ENCODE measurements around the gene JMY.

JMY gene

DNA sequence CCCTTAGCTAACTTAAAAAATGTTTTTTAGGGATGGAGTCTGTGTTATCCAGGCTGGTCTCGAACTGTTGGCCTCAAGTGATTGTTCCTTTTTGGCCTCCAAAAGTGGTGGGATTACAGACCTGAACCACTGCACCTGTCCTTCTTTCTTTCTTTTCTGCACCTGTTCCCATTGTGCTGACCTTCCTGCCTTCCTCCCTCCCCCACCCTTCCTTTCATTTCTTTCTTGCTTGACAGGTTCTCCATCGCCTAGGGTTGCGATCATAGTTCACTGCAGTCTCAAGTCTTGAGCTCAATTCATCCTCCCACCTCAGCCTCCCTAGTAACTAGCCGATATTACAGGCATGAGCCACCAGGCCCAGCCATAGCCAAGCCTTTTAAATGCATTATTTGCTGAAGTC, 20.6 kb downstream of the JMY start:
- H2BK12ac ChIP-seq (ENCODE audit: low read length): no peak overlapping the region
- H3K4ac ChIP-seq (ENCODE audit: low read length): no peak overlapping the region
- H3K4me1 ChIP-seq (ENCODE audit: control insufficient read depth in 2 of 2, insufficient read depth in 1 of 2, low read depth in 1 of 2, low read length in 2 of 2): peaks cover 0 to 2% of the 10 kb centered on the region in 2 donors
- no peak overlapping the region for H2AFZ ChIP-seq (ENCODE audit: low read length)
- no peak overlapping the region for H2BK15ac ChIP-seq (ENCODE audit: low read length)
- peaks cover 11% of the 10 kb centered on the region for H3K79me1 ChIP-seq (ENCODE audit: low read depth, low read length)
- no peak overlapping the region for H2BK5ac ChIP-seq (ENCODE audit: low read length)
- no peak overlapping the region for H3K4me2 ChIP-seq (ENCODE audit: insufficient read depth, low read length, poor library complexity, severe bottlenecking)
- H4K8ac ChIP-seq (ENCODE audit: low read depth, low read length): no peak overlapping the region
- H3K18ac ChIP-seq (ENCODE audit: low read length): no peak overlapping the region
- no peak overlapping the region for H3K14ac ChIP-seq (ENCODE audit: low read length)
- H3K36me3 ChIP-seq (replicated peaks in 1 of 2; ENCODE audit: control insufficient read depth in 2 of 2, insufficient read depth in 2 of 2, low read length in 2 of 2): no peaks in the 10 kb centered on the region
- no peaks in the 10 kb centered on the region for H3K9me3 ChIP-seq (replicated peaks in 1 of 2; ENCODE audit: control insufficient read depth in 2 of 2, insufficient read depth in 1 of 2, low read depth in 1 of 2, low read length in 2 of 2)
- no peak overlapping the region for H3K9ac ChIP-seq (ENCODE audit: low read depth, low read length, poor library complexity)
- no peak overlapping the region for H4K91ac ChIP-seq (ENCODE audit: low read depth, low read length, poor library complexity)
- H3K27me3 ChIP-seq (ENCODE audit: control insufficient read depth in 3 of 3, insufficient read depth in 3 of 3, low read depth in 1 of 3, low read length in 3 of 3): no peaks in the 10 kb centered on the region
- WGBS, 2 donors (ENCODE audit: extremely low coverage in 2 of 2, insufficient read length in 2 of 2, insufficient replicate concordance in 1 of 2): no CpG with 5 or more reads among the region's 4 CpGs
- no peak overlapping the region for H2BK120ac ChIP-seq (ENCODE audit: low read depth, low read length)
- H3K27ac ChIP-seq (replicated peaks; ENCODE audit: low read length): no peak overlapping the region
- H3K23ac ChIP-seq (ENCODE audit: low read depth, low read length, poor library complexity): peak overlapping the region; percentile 13
- H2AK5ac ChIP-seq (ENCODE audit: low read depth, low read length): no peak overlapping the region
- DNase-seq (ENCODE audit: low spot score): no peak
- H3K4me3 ChIP-seq (ENCODE audit: low read length in 2 of 2): no peak overlapping the region

GRCh38 chr5:79257314-79257713, 21.4 kb downstream of the JMY start:
- Histone ChIP-seq H2BK12ac (ENCODE audit: low read length) (no peak overlapping the region), H3K4me1 (ENCODE audit: control insufficient read depth in 2 of 2, insufficient read depth in 1 of 2, low read depth in 1 of 2, low read length in 2 of 2) (peaks cover 2 to 4% of the 10 kb centered on the region in 2 donors), H3K18ac (ENCODE audit: low read length) (peak overlapping the region; percentile 85), H3K27me3 (ENCODE audit: control insufficient read depth in 3 of 3, insufficient read depth in 3 of 3, low read depth in 1 of 3, low read length in 3 of 3) (no peaks in the 10 kb centered on the region), H3K9ac (ENCODE audit: low read depth, low read length, poor library complexity) (no peak overlapping the region), H2BK120ac (ENCODE audit: low read depth, low read length) (no peak overlapping the region), H3K79me1 (ENCODE audit: low read depth, low read length) (peaks cover 11% of the 10 kb centered on the region), H3K9me3 (replicated peaks in 1 of 2; ENCODE audit: control insufficient read depth in 2 of 2, insufficient read depth in 1 of 2, low read depth in 1 of 2, low read length in 2 of 2) (no peaks in the 10 kb centered on the region), H3K14ac (ENCODE audit: low read length) (no peak overlapping the region), H2AFZ (ENCODE audit: low read length) (no peak overlapping the region), H2BK5ac (ENCODE audit: low read length) (no peak overlapping the region), H3K4me3 (ENCODE audit: low read length in 2 of 2) (no peak overlapping the region), H3K4ac (ENCODE audit: low read length) (no peak overlapping the region), H3K4me2 (ENCODE audit: insufficient read depth, low read length, poor library complexity, severe bottlenecking) (no peak overlapping the region), H3K36me3 (replicated peaks in 1 of 2; ENCODE audit: control insufficient read depth in 2 of 2, insufficient read depth in 2 of 2, low read length in 2 of 2) (no peaks in the 10 kb centered on the region), H2BK15ac (ENCODE audit: low read length) (no peak overlapping the region), H3K23ac (ENCODE audit: low read depth, low read length, poor library complexity) (no peak overlapping the region), H4K8ac (ENCODE audit: low read depth, low read length) (no peak overlapping the region), H2AK5ac (ENCODE audit: low read depth, low read length) (no peak overlapping the region), H3K27ac (replicated peaks; ENCODE audit: low read length) (no peak overlapping the region), H4K91ac (ENCODE audit: low read depth, low read length, poor library complexity) (no peak overlapping the region)
- no peak for DNase-seq (ENCODE audit: low spot score)
- no CpG with 5 or more reads among the region's 6 CpGs for WGBS, 2 donors (ENCODE audit: extremely low coverage in 2 of 2, insufficient read length in 2 of 2, insufficient replicate concordance in 1 of 2)

- H3K27ac ChIP-seq (replicated peaks; ENCODE audit: low read length): no peak overlapping the region
- WGBS, 2 donors (ENCODE audit: extremely low coverage in 2 of 2, insufficient read length in 2 of 2, insufficient replicate concordance in 1 of 2): no CpG with 5 or more reads among the region's 4 CpGs
Measured at GRCh38 chr5:79258801-79259200, 22.9 kb downstream of the JMY start.

DNA sequence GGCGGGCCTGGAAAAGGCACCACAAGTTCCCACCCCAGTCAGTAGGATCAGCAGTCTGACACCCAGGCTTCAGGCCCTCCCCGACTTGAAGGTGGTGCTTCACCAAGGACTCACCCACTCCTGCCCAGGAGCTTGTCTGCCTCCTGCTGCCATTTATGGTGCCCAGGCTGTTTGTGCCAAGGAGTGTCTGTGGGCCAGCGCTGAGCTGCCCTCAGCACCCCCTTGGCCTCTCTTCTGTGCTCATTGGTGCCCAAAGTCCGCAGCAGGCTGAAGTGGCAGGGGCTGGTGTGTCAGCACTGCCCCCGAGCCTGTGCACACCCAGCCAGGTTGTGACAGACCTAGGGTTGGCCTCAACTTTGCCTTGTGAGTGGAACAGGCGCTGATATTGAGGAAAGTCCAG, 23.5 kb downstream of the JMY start:
- Histone ChIP-seq H2BK12ac (ENCODE audit: low read length) (no peak overlapping the region), H3K4ac (ENCODE audit: low read length) (no peak overlapping the region), H3K4me3 (ENCODE audit: low read length in 2 of 2) (peak overlapping the region in 1 of 2 donors; percentile 37), H3K23ac (ENCODE audit: low read depth, low read length, poor library complexity) (peak overlapping the region; percentile 81), H2BK120ac (ENCODE audit: low read depth, low read length) (no peak overlapping the region), H3K18ac (ENCODE audit: low read length) (peak overlapping the region; percentile 19), H3K9me3 (replicated peaks in 1 of 2; ENCODE audit: control insufficient read depth in 2 of 2, insufficient read depth in 1 of 2, low read depth in 1 of 2, low read length in 2 of 2) (no peaks in the 10 kb centered on the region), H4K8ac (ENCODE audit: low read depth, low read length) (peak overlapping the region; percentile 23), H3K14ac (ENCODE audit: low read length) (peak overlapping the region; percentile 10), H2AK5ac (ENCODE audit: low read depth, low read length) (peak overlapping the region; percentile 24), H2BK15ac (ENCODE audit: low read length) (no peak overlapping the region), H3K9ac (ENCODE audit: low read depth, low read length, poor library complexity) (no peak overlapping the region), H2BK5ac (ENCODE audit: low read length) (peak overlapping the region; percentile 35), H3K27ac (replicated peaks; ENCODE audit: low read length) (no peak overlapping the region), H3K27me3 (ENCODE audit: control insufficient read depth in 3 of 3, insufficient read depth in 3 of 3, low read depth in 1 of 3, low read length in 3 of 3) (no peaks in the 10 kb centered on the region), H4K91ac (ENCODE audit: low read depth, low read length, poor library complexity) (peak overlapping the region; percentile 94), H3K4me2 (ENCODE audit: insufficient read depth, low read length, poor library complexity, severe bottlenecking) (no peak overlapping the region), H3K79me1 (ENCODE audit: low read depth, low read length) (peaks cover 11% of the 10 kb centered on the region), H2AFZ (ENCODE audit: low read length) (no peak overlapping the region), H3K36me3 (replicated peaks in 1 of 2; ENCODE audit: control insufficient read depth in 2 of 2, insufficient read depth in 2 of 2, low read length in 2 of 2) (no peaks in the 10 kb centered on the region), H3K4me1 (ENCODE audit: control insufficient read depth in 2 of 2, insufficient read depth in 1 of 2, low read depth in 1 of 2, low read length in 2 of 2) (peaks cover 2 to 4% of the 10 kb centered on the region in 2 donors)
- WGBS, 2 donors (ENCODE audit: extremely low coverage in 2 of 2, insufficient read length in 2 of 2, insufficient replicate concordance in 1 of 2): no CpG with 5 or more reads among the region's 6 CpGs
- no peak for DNase-seq (ENCODE audit: low spot score)

More at GRCh38 chr5:79258801-79259200, 22.9 kb downstream of the JMY start:
- H3K4ac ChIP-seq (ENCODE audit: low read length): no peak overlapping the region
- H3K36me3 ChIP-seq (replicated peaks in 1 of 2; ENCODE audit: control insufficient read depth in 2 of 2, insufficient read depth in 2 of 2, low read length in 2 of 2): no peaks in the 10 kb centered on the region
- peak overlapping the region; percentile 35 for H2BK5ac ChIP-seq (ENCODE audit: low read length)
- H2AK5ac ChIP-seq (ENCODE audit: low read depth, low read length): no peak overlapping the region
- no peak overlapping the region for H4K91ac ChIP-seq (ENCODE audit: low read depth, low read length, poor library complexity)
- DNase-seq (ENCODE audit: low spot score): no peak
- no peak overlapping the region for H3K4me3 ChIP-seq (ENCODE audit: low read length in 2 of 2)
- no peak overlapping the region for H3K23ac ChIP-seq (ENCODE audit: low read depth, low read length, poor library complexity)
- no peak overlapping the region for H2BK12ac ChIP-seq (ENCODE audit: low read length)
- no peak overlapping the region for H2BK15ac ChIP-seq (ENCODE audit: low read length)
- no peaks in the 10 kb centered on the region for H3K9me3 ChIP-seq (replicated peaks in 1 of 2; ENCODE audit: control insufficient read depth in 2 of 2, insufficient read depth in 1 of 2, low read depth in 1 of 2, low read length in 2 of 2)
- peak overlapping the region; percentile 9 for H3K14ac ChIP-seq (ENCODE audit: low read length)
- no peak overlapping the region for H2BK120ac ChIP-seq (ENCODE audit: low read depth, low read length)
- H3K18ac ChIP-seq (ENCODE audit: low read length): peak overlapping the region; percentile 76
- H2AFZ ChIP-seq (ENCODE audit: low read length): no peak overlapping the region
- peaks cover 2 to 4% of the 10 kb centered on the region in 2 donors for H3K4me1 ChIP-seq (ENCODE audit: control insufficient read depth in 2 of 2, insufficient read depth in 1 of 2, low read depth in 1 of 2, low read length in 2 of 2)
- peaks cover 11% of the 10 kb centered on the region for H3K79me1 ChIP-seq (ENCODE audit: low read depth, low read length)
- peak overlapping the region; percentile 44 for H3K9ac ChIP-seq (ENCODE audit: low read depth, low read length, poor library complexity)
- H4K8ac ChIP-seq (ENCODE audit: low read depth, low read length): no peak overlapping the region
- no peaks in the 10 kb centered on the region for H3K27me3 ChIP-seq (ENCODE audit: control insufficient read depth in 3 of 3, insufficient read depth in 3 of 3, low read depth in 1 of 3, low read length in 3 of 3)
- H3K4me2 ChIP-seq (ENCODE audit: insufficient read depth, low read length, poor library complexity, severe bottlenecking): no peak overlapping the region
